Measurements from ENCODE around the gene PEX5.
"Not testable (repeated sequence)": the region's sequence is repeated elsewhere in the genome, so short reads cannot be mapped to it uniquely, and the experiment has no call there.

PEX5 gene

DNA sequence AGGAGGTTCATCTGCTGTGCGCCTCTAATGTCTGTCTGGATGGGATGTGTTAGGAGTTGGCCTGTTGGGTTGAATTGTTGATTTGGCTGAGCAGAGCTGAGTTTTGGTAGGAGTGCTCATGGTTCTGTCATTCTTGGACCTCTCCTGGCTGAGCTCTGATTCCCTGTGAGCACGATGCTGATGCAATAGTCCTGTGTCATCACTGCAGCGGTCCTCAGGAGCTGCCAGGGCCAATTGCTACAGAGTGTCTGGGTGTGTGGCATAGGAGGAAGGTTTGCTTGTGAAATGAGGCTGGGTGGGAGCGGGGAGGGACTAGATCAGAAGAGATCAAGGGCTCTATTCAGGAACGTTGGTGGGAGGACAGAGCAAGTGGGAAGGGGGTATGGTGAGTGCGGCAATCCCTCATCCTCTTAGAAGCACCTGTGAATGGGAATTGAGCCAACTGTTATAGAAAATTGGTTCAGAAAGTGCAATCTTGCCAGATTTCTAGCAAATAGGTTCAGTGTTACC lies 21.2 kb downstream of the PEX5 start:
- no peak overlapping the region for H3K4me3 ChIP-seq (ENCODE audit: low read depth, low read length, poor library complexity, severe bottlenecking)
- H2AFZ ChIP-seq (ENCODE audit: low read length): no peak overlapping the region
- no peak overlapping the region for H3K27ac ChIP-seq (ENCODE audit: low read depth, low read length, poor library complexity, severe bottlenecking)
- H3K4me2 ChIP-seq (ENCODE audit: low read length): no peak overlapping the region
- H3F3A ChIP-seq (ENCODE audit: insufficient read depth, low read length): no peaks in the 10 kb centered on the region
- H3K9ac ChIP-seq (ENCODE audit: low read length): no peak overlapping the region
- peaks cover 69% of the 10 kb centered on the region for H3K36me3 ChIP-seq (ENCODE audit: insufficient read depth, low read length)
- no peak for TF ChIP-seq EZH2 (IDR thresholded peaks at IDR 0.05; ENCODE audit: borderline replicate concordance, low read length)
- TF ChIP-seq, protein P1, sequence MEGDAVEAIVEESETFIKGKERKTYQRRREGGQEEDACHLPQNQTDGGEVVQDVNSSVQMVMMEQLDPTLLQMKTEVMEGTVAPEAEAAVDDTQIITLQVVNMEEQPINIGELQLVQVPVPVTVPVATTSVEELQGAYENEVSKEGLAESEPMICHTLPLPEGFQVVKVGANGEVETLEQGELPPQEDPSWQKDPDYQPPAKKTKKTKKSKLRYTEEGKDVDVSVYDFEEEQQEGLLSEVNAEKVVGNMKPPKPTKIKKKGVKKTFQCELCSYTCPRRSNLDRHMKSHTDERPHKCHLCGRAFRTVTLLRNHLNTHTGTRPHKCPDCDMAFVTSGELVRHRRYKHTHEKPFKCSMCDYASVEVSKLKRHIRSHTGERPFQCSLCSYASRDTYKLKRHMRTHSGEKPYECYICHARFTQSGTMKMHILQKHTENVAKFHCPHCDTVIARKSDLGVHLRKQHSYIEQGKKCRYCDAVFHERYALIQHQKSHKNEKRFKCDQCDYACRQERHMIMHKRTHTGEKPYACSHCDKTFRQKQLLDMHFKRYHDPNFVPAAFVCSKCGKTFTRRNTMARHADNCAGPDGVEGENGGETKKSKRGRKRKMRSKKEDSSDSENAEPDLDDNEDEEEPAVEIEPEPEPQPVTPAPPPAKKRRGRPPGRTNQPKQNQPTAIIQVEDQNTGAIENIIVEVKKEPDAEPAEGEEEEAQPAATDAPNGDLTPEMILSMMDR (IDR thresholded peaks at IDR 0.05; ENCODE audit: low read length): no peak
- H3K4me1 ChIP-seq (ENCODE audit: insufficient read depth, low read length, severe bottlenecking): peaks cover 11% of the 10 kb centered on the region
- H3K27me3 ChIP-seq (ENCODE audit: insufficient read depth, low read length): no peaks in the 10 kb centered on the region
- 0 out of 2 replicates have a peak, but pooled peaks cover 4% of the 10 kb centered on the region for H3K9me3 ChIP-seq (ENCODE audit: low read length)
- H3K9me2 ChIP-seq (ENCODE audit: low read depth, low read length): no peaks in the 10 kb centered on the region
- H4K20me1 ChIP-seq (ENCODE audit: insufficient read depth, low read length): no peaks in the 10 kb centered on the region
- H3K79me2 ChIP-seq (ENCODE audit: insufficient read depth, low read length): no peaks in the 10 kb centered on the region

DNA sequence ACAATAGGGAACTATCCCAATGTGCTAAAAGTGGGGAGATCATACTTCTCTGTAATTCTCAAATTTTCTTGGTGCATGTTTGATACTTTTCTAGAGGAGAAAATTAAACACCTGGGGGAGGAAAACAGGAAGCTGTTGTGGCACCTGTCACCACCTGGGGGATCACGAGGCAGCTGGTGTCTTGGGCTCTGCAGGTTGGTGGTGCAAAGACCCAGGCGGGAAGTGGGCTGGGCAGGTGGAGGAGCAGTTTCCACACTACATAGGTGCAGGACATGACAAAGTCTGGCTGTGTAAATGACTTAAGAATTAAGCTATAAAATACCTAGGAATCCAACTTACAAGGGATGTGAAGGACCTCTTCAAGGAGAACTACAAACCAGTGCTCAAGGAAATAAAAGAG lies 23.2 kb downstream of the PEX5 start:
- Histone ChIP-seq H3K4me3 (ENCODE audit: low read depth, low read length, poor library complexity, severe bottlenecking) (no peak overlapping the region), H3K27me3 (ENCODE audit: insufficient read depth, low read length) (no peaks in the 10 kb centered on the region), H3K9me3 (ENCODE audit: low read length) (0 out of 2 replicates have a peak, but pooled peaks cover 4% of the 10 kb centered on the region), H2AFZ (ENCODE audit: low read length) (no peak overlapping the region), H3K79me2 (ENCODE audit: insufficient read depth, low read length) (no peaks in the 10 kb centered on the region), H3K9ac (ENCODE audit: low read length) (no peak overlapping the region), H3K4me1 (ENCODE audit: insufficient read depth, low read length, severe bottlenecking) (no peaks in the 10 kb centered on the region), H3F3A (ENCODE audit: insufficient read depth, low read length) (no peaks in the 10 kb centered on the region), H3K36me3 (ENCODE audit: insufficient read depth, low read length) (peaks cover 49% of the 10 kb centered on the region), H3K27ac (ENCODE audit: low read depth, low read length, poor library complexity, severe bottlenecking) (no peak overlapping the region), H3K9me2 (ENCODE audit: low read depth, low read length) (no peaks in the 10 kb centered on the region), H4K20me1 (ENCODE audit: insufficient read depth, low read length) (no peaks in the 10 kb centered on the region), H3K4me2 (ENCODE audit: low read length) (no peak overlapping the region)
- TF ChIP-seq EZH2 (IDR thresholded peaks at IDR 0.05; ENCODE audit: borderline replicate concordance, low read length): no peak
- TF ChIP-seq, protein P1 (IDR thresholded peaks at IDR 0.05; ENCODE audit: low read length): no peak

DNA sequence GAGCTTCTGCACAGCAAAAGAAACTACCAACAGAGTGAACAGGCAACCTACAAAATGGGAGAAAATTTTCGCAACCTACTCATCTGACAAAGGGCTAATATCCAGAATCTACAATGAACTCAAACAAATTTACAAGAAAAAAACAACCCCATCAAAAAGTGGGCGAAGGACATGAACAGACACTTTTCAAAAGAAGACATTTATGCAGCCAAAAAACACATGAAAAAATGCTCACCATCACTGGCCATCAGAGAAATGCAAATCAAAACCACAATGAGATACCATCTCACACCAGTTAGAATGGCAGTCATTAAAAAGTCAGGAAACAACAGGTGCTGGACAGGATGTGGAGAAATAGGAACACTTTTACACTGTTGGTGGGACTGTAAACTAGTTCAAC lies 24.3 kb downstream of the PEX5 start:
- H2AFZ ChIP-seq (ENCODE audit: low read length); H3K9me3 ChIP-seq (ENCODE audit: low read length); H3K27ac ChIP-seq (ENCODE audit: low read depth, low read length, poor library complexity, severe bottlenecking); H3K9me2 ChIP-seq (ENCODE audit: low read depth, low read length); H3F3A ChIP-seq (ENCODE audit: insufficient read depth, low read length); H4K20me1 ChIP-seq (ENCODE audit: insufficient read depth, low read length); H3K79me2 ChIP-seq (ENCODE audit: insufficient read depth, low read length); H3K4me2 ChIP-seq (ENCODE audit: low read length); H3K4me1 ChIP-seq (ENCODE audit: insufficient read depth, low read length, severe bottlenecking); H3K4me3 ChIP-seq (ENCODE audit: low read depth, low read length, poor library complexity, severe bottlenecking); H3K27me3 ChIP-seq (ENCODE audit: insufficient read depth, low read length); H3K9ac ChIP-seq (ENCODE audit: low read length): not testable (repeated sequence)
- peaks cover 39% of the 10 kb centered on the region for H3K36me3 ChIP-seq (ENCODE audit: insufficient read depth, low read length)

DNA sequence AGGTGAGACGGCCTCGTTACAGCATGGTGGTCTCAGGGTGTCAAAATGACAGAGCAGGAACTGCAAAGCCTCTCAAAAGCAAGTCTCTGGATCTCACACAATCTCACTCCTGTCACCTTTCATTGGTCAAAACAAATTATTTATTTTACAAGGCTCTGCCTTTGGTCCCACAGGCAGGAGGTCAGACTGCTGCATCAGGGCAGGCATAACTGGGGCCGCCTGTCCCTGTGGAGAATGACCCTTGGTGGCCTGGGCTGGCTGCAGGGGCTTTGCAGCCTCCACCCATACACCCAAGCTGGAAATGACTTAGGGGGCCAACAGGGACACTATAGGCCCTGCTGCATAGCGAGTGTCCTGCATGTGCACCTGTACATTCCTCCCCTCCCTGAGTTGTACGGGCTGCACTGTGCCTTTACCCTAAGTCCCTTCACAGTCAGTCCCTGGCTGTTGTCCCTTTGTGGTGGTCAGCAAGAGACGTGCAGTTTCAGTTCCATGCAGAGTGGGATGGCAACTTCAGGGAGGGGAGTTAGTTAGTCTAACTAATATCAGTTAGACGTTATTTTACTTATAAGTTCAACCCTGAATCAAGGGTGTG lies 28.1 kb downstream of the PEX5 start:
- H3K4me1 ChIP-seq (ENCODE audit: insufficient read depth, low read length, severe bottlenecking): no peaks in the 10 kb centered on the region
- H3K27me3 ChIP-seq (ENCODE audit: insufficient read depth, low read length): no peaks in the 10 kb centered on the region
- H3K9ac ChIP-seq (ENCODE audit: low read length): no peak overlapping the region
- H3K27ac ChIP-seq (ENCODE audit: low read depth, low read length, poor library complexity, severe bottlenecking): no peak overlapping the region
- no peak for TF ChIP-seq EZH2 (IDR thresholded peaks at IDR 0.05; ENCODE audit: borderline replicate concordance, low read length)
- TF ChIP-seq, protein P1 (IDR thresholded peaks at IDR 0.05; ENCODE audit: low read length): no peak
- H4K20me1 ChIP-seq (ENCODE audit: insufficient read depth, low read length): no peaks in the 10 kb centered on the region
- no peaks in the 10 kb centered on the region for H3F3A ChIP-seq (ENCODE audit: insufficient read depth, low read length)
- no peak overlapping the region for H3K4me3 ChIP-seq (ENCODE audit: low read depth, low read length, poor library complexity, severe bottlenecking)
- H3K36me3 ChIP-seq (ENCODE audit: insufficient read depth, low read length): peaks cover 3% of the 10 kb centered on the region
- H2AFZ ChIP-seq (ENCODE audit: low read length): no peak overlapping the region
- no peaks in the 10 kb centered on the region for H3K9me2 ChIP-seq (ENCODE audit: low read depth, low read length)
- H3K9me3 ChIP-seq (ENCODE audit: low read length): 0 out of 2 replicates have a peak, but pooled peaks cover 2% of the 10 kb centered on the region
- H3K79me2 ChIP-seq (ENCODE audit: insufficient read depth, low read length): no peaks in the 10 kb centered on the region
- H3K4me2 ChIP-seq (ENCODE audit: low read length): no peak overlapping the region
